Calu3 (cell line): ENCODE results near the gene SBDS. TPM values are rescaled to one million over a fixed set of nuclear protein-coding genes. Genes with fewer than 3 reads are reported as not detected.
A peak's percentile ranks its signal among the peaks of the same experiment; 100 is the strongest.
"Not testable (repeated sequence)": the region's sequence is repeated elsewhere in the genome, so short reads cannot be mapped to it uniquely, and the experiment has no call there.

Source experiments
- BruUV-seq: library from RNA; stranded (reverse); fragments of 400-500 nt; replicated peaks from 2 replicates; lab custom pipeline; 2021; lab: Mats Ljungman, UMichigan
- CTCF ChIA-PET: fragments of 300-600 bp; sonication (Branson Sonifier 250); formaldehyde crosslinking; loops from one replicate; lab custom pipeline; 2022; ENCODE audit warnings: antibody characterized with exemption; lab: Charles Lee
- DNase-seq: peaks from one replicate; pipeline ENCODE4 v3.0.0; 2022
- H3K27ac Mint-ChIP-seq: one replicate; pipeline ENCODE4 v1.8.0; 2022; ENCODE audit warnings: mixed read lengths; ENCODE audit not compliant: unreplicated experiment
- H3K27me3 Mint-ChIP-seq: one replicate; pipeline ENCODE4 v1.8.0; 2022; ENCODE audit warnings: mixed read lengths; ENCODE audit not compliant: unreplicated experiment
- H3K36me3 Mint-ChIP-seq: one replicate; pipeline ENCODE4 v1.8.0; 2022; ENCODE audit warnings: mild to moderate bottlenecking, moderate library complexity, mixed read lengths; ENCODE audit not compliant: insufficient read depth, unreplicated experiment
- H3K4me1 Mint-ChIP-seq: one replicate; pipeline ENCODE4 v1.8.0; 2022; ENCODE audit warnings: mild to moderate bottlenecking, low read depth, mixed read lengths; ENCODE audit not compliant: unreplicated experiment
- H3K4me3 Mint-ChIP-seq: one replicate; pipeline ENCODE4 v1.8.0; 2022; ENCODE audit warnings: mild to moderate bottlenecking, low read depth, moderate library complexity, mixed read lengths; ENCODE audit not compliant: unreplicated experiment
- H3K9me3 Mint-ChIP-seq: one replicate; pipeline ENCODE4 v1.8.0; 2022; ENCODE audit warnings: low read depth, mixed read lengths; ENCODE audit not compliant: unreplicated experiment
- CTCF ChIP-seq: fragments of 200-600 bp; IDR thresholded peaks from one replicate; pipeline ENCODE4 v1.8.0; 2022; ENCODE audit warnings: antibody characterized with exemption; ENCODE audit not compliant: unreplicated experiment
- intact Hi-C: fragments of 100-400 bp; cut with micrococcal nuclease; formaldehyde crosslinking; loops from one replicate; pipeline ENCODE4 v1.10.0; 2022; ENCODE audit not compliant: unreplicated experiment
- total RNA-seq: library from RNA; stranded (reverse); gene quantifications from 2 replicates; pipeline ENCODE4 v1.2.3, GENCODE V29; 2022

Gene SBDS
- total RNA-seq, 1 experiment from 2014 or later, result 54.6 TPM

- Mint-ChIP-seq H3K27ac (no peak overlapping the region), H3K4me3 (no peak overlapping the region), H3K27me3 (no peaks in the 10 kb centered on the region), H3K36me3 (peaks cover 5% of the 10 kb centered on the region), H3K4me1 (no peaks in the 10 kb centered on the region), H3K9me3 (no peaks in the 10 kb centered on the region)
- no TSS peak for BruUV-seq
- TF ChIP-seq CTCF, result no peak
- CTCF ChIA-PET, result no interaction called here
- DNase-seq, result no peak
- intact Hi-C loops, result no loop called here
Measured at GRCh38 chr7:67008260-67008659, 12.9 kb upstream of the SBDS start.

- no peak for DNase-seq
- Mint-ChIP-seq H3K27me3 (no peaks in the 10 kb centered on the region), H3K4me1 (no peaks in the 10 kb centered on the region), H3K9me3 (no peaks in the 10 kb centered on the region), H3K36me3 (peaks cover 13% of the 10 kb centered on the region), H3K27ac (no peak overlapping the region), H3K4me3 (no peak overlapping the region)
- no peak for TF ChIP-seq CTCF
- BruUV-seq, result no TSS peak
- CTCF ChIA-PET, result no interaction called here
- intact Hi-C loops, result no loop called here
Measured at GRCh38 chr7:67006965-67007364, 11.6 kb upstream of the SBDS start.

- H3K36me3 Mint-ChIP-seq, DNase-seq, H3K9me3 Mint-ChIP-seq, H3K27ac Mint-ChIP-seq, intact Hi-C loops, H3K4me3 Mint-ChIP-seq, H3K4me1 Mint-ChIP-seq, H3K27me3 Mint-ChIP-seq, BruUV-seq: not testable (repeated sequence)
- CTCF ChIA-PET, result interaction anchor here (0.6 kb wide), 1 partner anchor 340 kb away, joined by 3 read pairs; no protein-coding TSS in a partner anchor
Measured at GRCh38 chr7:67004145-67004544, 8.8 kb upstream of the SBDS start.

GRCh38 chr7:67000601-67001258 is 5.3 kb upstream of the SBDS start:
- H3K27me3 Mint-ChIP-seq, H3K27ac Mint-ChIP-seq, intact Hi-C loops, H3K4me3 Mint-ChIP-seq, CTCF ChIA-PET, H3K4me1 Mint-ChIP-seq, DNase-seq, H3K9me3 Mint-ChIP-seq, BruUV-seq: not testable (repeated sequence)
- H3K36me3 Mint-ChIP-seq, result peaks cover 24% of the 10 kb centered on the region

- H3K27ac Mint-ChIP-seq, result peak within 1 kb of the TSS; percentile 98
- peak; percentile 96 for DNase-seq
- not testable (repeated sequence) for BruUV-seq, H3K27me3 Mint-ChIP-seq, H3K4me1 Mint-ChIP-seq, H3K9me3 Mint-ChIP-seq
- H3K4me3 Mint-ChIP-seq, result peak within 1 kb of the TSS; percentile 93
- CTCF ChIA-PET, result interaction anchor here (0.6 to 0.8 kb wide), 2 partner anchors 152 to 482 kb away, joined by 4 to 6 read pairs; no protein-coding TSS in a partner anchor
- intact Hi-C loops, result loop anchor here (5.0 to 10.0 kb wide), 2 partner anchors 152 to 439 kb away; no protein-coding TSS in a partner anchor
- peaks cover 41% of the 10 kb centered on the region for H3K36me3 Mint-ChIP-seq
Measured at GRCh38 chr7:66996444-66997191, 1.2 kb upstream of the SBDS start, which contains the start of gene TYW1. TSS of gene TYW1 (plus strand) at chr7:66996833. CDS start at chr7:66996979, 146 bp downstream.

GRCh38 chr7:66994691-66995049 is 716 bp downstream of the SBDS start:
- not testable (repeated sequence) for H3K27me3 Mint-ChIP-seq, H3K9me3 Mint-ChIP-seq, H3K4me1 Mint-ChIP-seq
- Mint-ChIP-seq H3K36me3 (peaks cover 46% of the 10 kb centered on the region), H3K27ac (peak overlapping the region; percentile 98), H3K4me3 (peak overlapping the region; percentile 93)
- TSS peak; percentile 51 for BruUV-seq
- CTCF ChIA-PET, result interaction anchor here (0.6 kb wide), 1 partner anchor 964 kb away, joined by 4 read pairs; no protein-coding TSS in a partner anchor
- peak; percentile 48 for DNase-seq
- intact Hi-C loops, result loop anchor here (5.0 to 10.0 kb wide), 2 partner anchors 150 to 437 kb away; no protein-coding TSS in a partner anchor

- CTCF ChIA-PET, result interaction anchor here (0.7 kb wide), 1 partner anchor 118 kb away, joined by 4 read pairs; no protein-coding TSS in a partner anchor
Measured at GRCh38 chr7:66994051-66994450, 1.3 kb downstream of the SBDS start.

GRCh38 chr7:66989552-66989951 is 5.8 kb downstream of the SBDS start:
- H3K9me3 Mint-ChIP-seq, H3K27ac Mint-ChIP-seq, H3K4me3 Mint-ChIP-seq, H3K4me1 Mint-ChIP-seq, CTCF ChIA-PET, BruUV-seq, H3K27me3 Mint-ChIP-seq, intact Hi-C loops, DNase-seq: not testable (repeated sequence)
- H3K36me3 Mint-ChIP-seq, result peaks cover 20% of the 10 kb centered on the region

More at GRCh38 chr7:66994051-66994450, 1.3 kb downstream of the SBDS start:
- intact Hi-C loops, result loop anchor here (10.0 kb wide), 1 partner anchor 149 kb away; no protein-coding TSS in a partner anchor
- Mint-ChIP-seq H3K36me3 (peaks cover 46% of the 10 kb centered on the region), H3K4me3 (peak overlapping the region; percentile 93), H3K27ac (peak overlapping the region; percentile 98)
- not testable (repeated sequence) for DNase-seq, BruUV-seq, H3K27me3 Mint-ChIP-seq, H3K9me3 Mint-ChIP-seq, H3K4me1 Mint-ChIP-seq
